ENCODE data around the gene OLFM2. TPM values are rescaled to one million over a fixed set of nuclear protein-coding genes. Genes with fewer than 3 reads are reported as not detected.
A peak's percentile ranks its signal among the peaks of the same experiment; 100 is the strongest.
"Not testable (repeated sequence)": the region's sequence is repeated elsewhere in the genome, so short reads cannot be mapped to it uniquely, and the experiment has no call there.

Gene OLFM2
- total RNA-seq, result 5.1 TPM

- no peak for ATAC-seq
Observed at GRCh38 chr19:9936326-9937000, at the start of gene OLFM2. OLFM2 (minus strand) TSS chr19:9936515; CDS start chr19:9936366, 149 bp downstream.

DNA sequence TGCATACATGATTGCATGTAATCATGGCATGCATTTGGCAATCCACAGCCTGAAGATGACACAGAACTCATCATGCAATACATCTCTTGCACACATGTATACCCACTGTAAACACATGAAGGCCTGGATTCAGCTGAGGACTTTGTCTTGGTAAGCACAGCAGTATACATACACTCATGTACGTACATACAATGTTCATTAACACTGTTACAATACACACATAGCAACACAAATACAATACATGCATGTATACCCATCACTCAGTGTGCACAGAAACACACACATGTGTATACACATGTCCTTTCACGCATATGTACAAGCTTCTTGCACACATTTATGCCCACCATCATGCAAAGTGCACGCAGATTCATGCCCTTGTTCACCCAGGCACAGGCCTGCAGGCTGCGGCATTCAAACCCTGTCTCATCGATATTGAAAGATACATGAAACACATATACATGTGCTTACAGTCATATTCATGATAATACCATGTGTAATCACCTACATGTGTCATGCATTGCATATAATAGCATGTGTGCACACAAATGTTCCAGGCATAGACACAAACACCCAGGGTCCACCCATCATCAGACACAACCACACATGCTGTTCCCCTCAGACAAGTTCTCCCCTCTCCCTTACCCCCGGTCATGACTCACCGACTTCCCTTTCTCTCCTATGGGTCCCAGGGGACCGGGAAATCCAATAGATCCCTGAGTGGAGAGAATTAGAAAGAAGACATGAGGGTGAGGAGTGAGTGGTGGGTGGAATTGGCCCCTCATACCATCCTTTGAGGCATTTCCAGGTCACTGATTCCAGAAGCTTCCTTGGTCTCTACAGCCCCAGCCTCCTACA is 45.3 kb upstream of the OLFM2 start:
- no peak for ATAC-seq

DNA sequence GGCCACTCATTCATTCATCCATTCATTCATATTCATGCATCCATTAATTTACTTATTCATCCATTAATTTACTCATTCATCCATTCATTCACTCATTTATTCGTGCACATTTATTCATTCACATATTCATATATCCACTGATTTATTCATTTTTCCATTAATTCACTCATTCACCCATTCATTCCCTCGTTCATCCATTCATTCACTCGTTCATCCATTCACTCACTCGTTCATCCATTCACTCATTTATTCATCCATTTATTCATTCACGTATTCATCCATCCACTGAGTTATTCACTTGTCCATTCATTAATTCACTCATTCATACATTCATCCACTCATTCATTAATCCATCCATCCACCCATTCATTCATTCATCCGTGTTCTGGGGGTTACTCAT is 35.8 kb upstream of the OLFM2 start:
- ATAC-seq, result no peak

DNA sequence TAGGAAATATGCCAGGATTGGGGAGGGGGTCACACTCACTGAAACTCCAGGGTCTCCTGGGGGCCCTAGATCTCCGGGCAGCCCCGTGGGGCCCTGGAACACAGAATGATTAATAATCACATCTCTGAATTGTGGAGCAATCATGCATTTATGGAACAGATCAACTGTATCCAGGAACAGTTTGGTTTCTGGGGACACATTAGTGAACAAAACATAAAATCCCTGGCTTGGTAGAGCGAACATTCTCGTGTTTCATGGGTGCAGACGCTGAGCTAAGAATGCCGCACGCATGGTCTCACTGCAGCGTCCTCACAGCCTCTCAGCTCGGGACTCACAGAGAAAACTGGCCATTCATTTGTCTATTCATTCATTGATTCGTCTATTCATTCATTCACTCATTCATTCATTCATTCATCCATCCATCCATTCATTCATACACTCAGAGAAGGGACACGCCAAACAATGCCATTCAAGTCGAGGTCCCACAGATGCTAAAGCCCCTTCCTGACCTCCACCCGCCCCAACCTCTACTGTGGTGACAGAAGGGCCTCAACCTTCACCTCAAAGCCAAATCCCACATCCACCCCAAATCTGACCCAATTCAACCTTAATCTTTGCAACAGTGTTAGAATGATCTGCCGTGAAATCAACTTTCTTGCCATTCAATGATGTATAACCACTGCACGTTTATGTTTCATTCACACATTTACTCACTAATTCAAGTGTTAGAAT is 35.0 kb upstream of the OLFM2 start:
- no peak for ATAC-seq

GRCh38 chr19:9970481-9970880 is 34.2 kb upstream of the OLFM2 start:
- ATAC-seq, result no peak

DNA sequence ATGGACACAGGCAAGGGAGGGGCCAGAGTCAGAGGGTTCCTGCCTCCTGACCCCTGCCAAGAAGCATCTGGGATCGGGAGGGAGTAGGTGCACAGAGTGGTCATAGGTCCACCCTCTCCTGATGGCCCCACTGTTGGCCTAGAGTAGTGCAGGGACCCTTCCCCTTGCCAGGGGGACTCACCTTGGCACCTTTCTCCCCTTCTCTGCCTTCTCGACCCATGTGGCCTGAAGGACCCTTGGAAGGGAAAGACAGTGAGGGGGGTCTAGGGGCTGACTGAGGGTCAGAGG is 33.3 kb upstream of the OLFM2 start:
- no peak for ATAC-seq

GRCh38 chr19:9968820-9969687 is 32.7 kb upstream of the OLFM2 start:
- no peak for ATAC-seq

DNA sequence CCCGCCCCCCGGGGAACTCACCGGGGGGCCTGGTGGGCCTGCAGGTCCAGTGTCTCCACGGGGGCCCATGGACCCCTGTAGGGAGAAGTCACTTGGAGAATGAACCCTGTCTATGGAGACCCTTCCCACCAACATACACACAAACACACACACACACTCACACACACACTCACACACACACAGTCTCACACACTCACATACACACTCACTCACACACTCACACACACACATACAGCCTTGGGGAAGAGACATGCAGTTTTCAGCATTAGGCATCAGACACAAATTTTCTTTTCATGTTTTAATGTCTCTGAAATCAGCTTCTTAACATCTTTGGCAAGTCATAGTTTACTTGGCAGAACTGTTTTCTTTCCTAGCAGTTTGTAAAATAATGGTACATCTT is 31.0 kb upstream of the OLFM2 start:
- ATAC-seq, result no peak

GRCh38 chr19:9966448-9966847 is 30.1 kb upstream of the OLFM2 start:
- no peak for ATAC-seq

DNA sequence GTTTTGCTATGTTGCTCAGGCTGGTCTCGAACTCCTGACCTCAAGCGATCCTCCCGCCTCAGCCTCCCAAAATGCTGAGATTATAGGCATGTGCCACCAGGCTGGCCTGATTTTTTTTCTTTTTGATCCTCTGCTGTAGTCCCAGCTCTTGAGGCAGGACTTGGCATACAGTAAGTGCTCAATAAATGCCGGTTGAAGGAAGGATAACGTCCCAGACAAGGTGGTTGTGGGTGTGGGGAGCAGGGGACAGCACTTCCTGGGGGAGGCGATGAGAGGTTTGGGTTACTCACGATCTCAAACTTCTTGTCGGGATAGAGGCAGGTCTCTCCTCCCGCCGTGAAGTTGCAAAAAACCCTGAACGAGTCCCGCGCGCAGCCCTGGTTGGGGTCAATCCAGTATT is 29.7 kb upstream of the OLFM2 start:
- no peak for ATAC-seq

DNA sequence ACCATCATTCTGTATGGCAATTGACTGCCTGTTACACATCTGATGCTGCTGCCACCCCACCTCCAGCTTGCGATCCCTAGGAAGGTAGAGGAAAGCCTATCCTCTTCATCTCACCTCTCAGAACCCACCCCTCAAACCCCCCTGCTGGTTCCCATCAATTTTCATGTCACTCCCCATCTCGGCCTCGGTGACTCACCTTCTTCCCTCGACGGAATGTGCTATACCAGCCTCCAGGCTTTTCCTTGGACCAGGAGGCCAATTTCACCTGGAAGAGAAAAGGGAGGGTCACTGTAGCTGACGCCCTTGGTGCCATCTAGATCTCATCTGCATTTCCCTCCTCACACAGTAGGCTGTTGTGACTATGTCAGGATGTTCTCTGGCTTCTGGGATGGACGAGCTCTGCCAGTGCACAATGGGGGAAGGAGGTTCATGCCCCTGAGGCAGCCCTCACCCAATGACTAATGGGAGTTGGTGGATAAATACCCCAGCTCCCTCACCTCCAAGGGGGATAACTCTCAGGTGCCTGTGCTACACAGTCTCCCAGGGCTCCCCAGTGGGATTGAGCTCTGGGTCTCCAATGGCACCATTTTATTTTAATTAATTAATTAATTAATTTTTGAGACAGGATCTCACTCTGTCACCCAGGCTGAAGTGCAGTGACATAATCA is 26.4 kb upstream of the OLFM2 start:
- ATAC-seq, result no peak

- ATAC-seq, result no peak
Observed at GRCh38 chr19:9961103-9961502, 24.8 kb upstream of the OLFM2 start.

DNA sequence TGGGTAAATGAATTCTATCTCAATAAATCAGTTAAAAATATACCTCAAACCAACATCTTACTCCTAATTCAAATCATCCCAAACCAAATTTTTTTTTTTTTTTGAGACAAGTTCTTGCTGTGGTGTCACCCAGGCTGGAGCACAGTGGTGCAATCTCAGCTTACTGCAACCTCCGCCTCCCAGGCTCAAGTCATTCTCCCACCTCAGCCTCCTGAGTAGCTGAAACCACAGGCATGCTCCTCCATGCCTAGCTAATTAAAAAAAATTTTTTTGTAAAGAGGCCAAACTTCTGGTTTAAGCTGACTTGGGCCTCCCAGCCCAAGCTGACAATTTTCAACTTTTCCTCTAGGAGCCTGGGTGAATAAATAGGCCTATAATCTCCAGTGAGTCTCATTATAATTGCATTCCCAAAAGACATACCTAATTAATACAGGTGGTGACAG is 22.1 kb upstream of the OLFM2 start:
- no peak for ATAC-seq

DNA sequence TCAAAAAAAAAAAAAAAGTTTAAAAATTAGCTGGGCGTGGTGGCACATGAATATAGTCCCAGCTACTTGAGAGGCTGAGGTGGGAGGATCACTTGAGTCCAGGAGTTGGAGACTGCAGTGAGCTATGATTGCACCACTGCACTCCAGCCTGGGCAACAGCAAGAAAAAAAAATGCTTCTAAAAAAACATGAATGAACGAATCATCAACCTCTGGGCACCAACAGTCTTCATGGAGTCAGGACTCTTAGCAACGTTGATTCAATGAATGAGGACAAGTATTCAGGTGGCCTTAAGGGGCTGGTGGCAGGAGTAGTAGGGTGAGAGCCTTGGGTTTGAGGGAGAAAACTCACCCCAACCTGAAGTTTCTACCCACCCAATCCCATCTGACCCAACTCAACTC is 20.6 kb upstream of the OLFM2 start:
- no peak for ATAC-seq

GRCh38 chr19:9953802-9954542 is 17.7 kb upstream of the OLFM2 start:
- ATAC-seq, result no peak

- no peak for ATAC-seq
Observed at GRCh38 chr19:9952276-9952675, 16.0 kb upstream of the OLFM2 start.

DNA sequence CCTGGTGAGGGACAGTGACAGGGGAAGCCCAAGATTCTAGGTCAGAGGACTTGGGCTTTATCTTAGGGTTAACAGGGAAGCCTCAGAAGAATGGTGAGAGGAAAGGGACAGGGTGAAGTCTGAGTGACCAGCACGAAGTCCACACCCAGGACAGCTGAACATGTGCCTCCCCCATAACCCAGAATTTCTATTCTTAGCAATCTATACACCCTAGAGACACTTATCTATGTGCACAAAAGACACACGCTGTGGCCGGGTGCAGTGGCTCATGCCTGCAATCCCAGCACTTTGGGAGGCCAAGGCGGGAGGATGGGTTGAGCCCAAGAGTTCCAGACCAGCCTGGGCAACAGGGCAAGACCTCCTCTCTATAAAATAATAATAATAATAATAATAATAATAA is 11.1 kb upstream of the OLFM2 start:
- ATAC-seq, result no peak

DNA sequence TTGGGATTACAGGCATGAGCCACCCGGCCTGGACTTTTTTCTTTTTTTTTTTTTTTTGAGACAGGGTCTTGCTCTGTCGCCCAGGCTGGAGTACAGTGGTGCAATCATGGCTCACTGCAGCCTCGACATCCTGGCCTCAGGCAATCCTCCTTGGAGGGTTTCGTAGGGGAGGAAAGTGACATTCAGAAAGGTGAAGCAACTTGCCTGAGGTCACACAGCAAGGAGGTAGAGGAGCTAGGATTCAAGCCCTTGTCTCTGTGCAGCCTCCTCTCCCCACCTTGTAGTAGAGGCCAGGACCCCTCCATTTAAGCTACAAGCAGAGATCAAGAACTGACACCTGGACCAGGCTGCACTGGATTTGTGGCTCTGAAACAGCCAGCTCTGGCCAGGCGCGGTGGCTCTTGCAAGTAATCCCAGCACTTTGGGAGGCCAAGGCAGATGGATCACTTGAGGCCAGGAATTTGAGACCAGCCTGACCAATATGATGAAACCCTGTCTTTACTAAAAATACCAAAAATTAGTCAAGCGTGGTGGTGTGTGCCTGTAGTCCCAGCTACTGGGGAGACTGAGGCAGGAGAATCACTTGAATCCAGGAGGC is 10.3 kb upstream of the OLFM2 start:
- not testable (repeated sequence) for ATAC-seq

GRCh38 chr19:9945319-9945966 is 9.1 kb upstream of the OLFM2 start:
- peak; percentile 77 for ATAC-seq

DNA sequence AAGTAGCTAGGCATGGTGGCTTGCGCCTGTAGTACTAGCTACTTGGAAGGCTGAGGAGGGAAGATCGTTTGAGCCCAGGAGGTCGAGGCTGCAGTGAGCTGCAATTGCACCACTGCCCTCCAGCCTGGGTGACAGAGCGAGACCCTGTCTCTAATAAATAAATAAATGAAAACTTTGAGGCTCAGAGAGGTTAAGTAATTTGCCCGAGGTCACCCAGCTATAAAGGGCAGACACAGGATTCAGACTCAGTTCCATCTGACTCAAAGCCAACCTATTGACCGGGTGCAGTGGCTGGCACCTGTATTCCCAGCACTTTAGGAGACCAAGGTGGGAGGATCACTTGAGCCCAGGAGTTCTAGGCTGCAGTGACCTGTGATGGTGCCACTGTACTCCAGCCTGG is 7.4 kb upstream of the OLFM2 start:
- ATAC-seq, result no peak

Data from esophagus mucosa (tissue), 1 donor.